ENCODE measurements around the gene RAB4B.

GRCh38 chr19:40804783-40805242, 26.8 kb downstream of the RAB4B start:
- TF ChIP-seq, protein P1, sequence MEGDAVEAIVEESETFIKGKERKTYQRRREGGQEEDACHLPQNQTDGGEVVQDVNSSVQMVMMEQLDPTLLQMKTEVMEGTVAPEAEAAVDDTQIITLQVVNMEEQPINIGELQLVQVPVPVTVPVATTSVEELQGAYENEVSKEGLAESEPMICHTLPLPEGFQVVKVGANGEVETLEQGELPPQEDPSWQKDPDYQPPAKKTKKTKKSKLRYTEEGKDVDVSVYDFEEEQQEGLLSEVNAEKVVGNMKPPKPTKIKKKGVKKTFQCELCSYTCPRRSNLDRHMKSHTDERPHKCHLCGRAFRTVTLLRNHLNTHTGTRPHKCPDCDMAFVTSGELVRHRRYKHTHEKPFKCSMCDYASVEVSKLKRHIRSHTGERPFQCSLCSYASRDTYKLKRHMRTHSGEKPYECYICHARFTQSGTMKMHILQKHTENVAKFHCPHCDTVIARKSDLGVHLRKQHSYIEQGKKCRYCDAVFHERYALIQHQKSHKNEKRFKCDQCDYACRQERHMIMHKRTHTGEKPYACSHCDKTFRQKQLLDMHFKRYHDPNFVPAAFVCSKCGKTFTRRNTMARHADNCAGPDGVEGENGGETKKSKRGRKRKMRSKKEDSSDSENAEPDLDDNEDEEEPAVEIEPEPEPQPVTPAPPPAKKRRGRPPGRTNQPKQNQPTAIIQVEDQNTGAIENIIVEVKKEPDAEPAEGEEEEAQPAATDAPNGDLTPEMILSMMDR (IDR thresholded peaks at IDR 0.05; ENCODE audit: insufficient read depth, low read length): no peak
- no peak for TF ChIP-seq REST (IDR thresholded peaks at IDR 0.05; ENCODE audit: insufficient replicate concordance, low read depth)
- TF ChIP-seq GABPA (IDR thresholded peaks at IDR 0.05; ENCODE audit: low read depth): no peak
- TF ChIP-seq POLR2AphosphoS5 (IDR thresholded peaks at IDR 0.05; ENCODE audit: low read depth): no peak
- TF ChIP-seq SPI1 (IDR thresholded peaks at IDR 0.05; ENCODE audit: borderline replicate concordance, low read depth): no peak

All from HL-60 (cell line).